ENCODE measurements around the gene KRTAP10-12. TPM values are rescaled to one million over a fixed set of nuclear protein-coding genes. Genes with fewer than 3 reads are reported as not detected.

Gene KRTAP10-12
- total RNA-seq, 1 experiment from 2014 or later = not detected

GRCh38 chr21:44706706-44707581 lies 10.0 kb downstream of the KRTAP10-12 start:
- intact Hi-C loops (cut with micrococcal nuclease) = no loop called here
- Mint-ChIP-seq H3K9me3 (ENCODE audit: unreplicated experiment) (no peaks in the 10 kb centered on the region), H3K27ac (ENCODE audit: low read depth, unreplicated experiment) (no peak overlapping the region), H3K4me1 (ENCODE audit: insufficient read depth, unreplicated experiment) (no peaks in the 10 kb centered on the region), H3K27me3 (ENCODE audit: insufficient read depth, unreplicated experiment) (peaks cover 62% of the 10 kb centered on the region), H3K36me3 (ENCODE audit: insufficient read depth, unreplicated experiment) (no peaks in the 10 kb centered on the region), H3K4me3 (ENCODE audit: unreplicated experiment) (no peak overlapping the region)
- TF ChIP-seq CTCF (IDR thresholded peaks at IDR 0.05; ENCODE audit: unreplicated experiment) = no peak
- DNase-seq (ENCODE audit: unreplicated experiment) = no peak
- ChIA-PET POLR2A (no interaction called here), CTCF (interaction anchor here (0.5 to 1.2 kb wide), 2 partner anchors 12 to 285 kb away, joined by 3 to 4 read pairs; no protein-coding TSS in a partner anchor)
- no TSS peak for BruUV-seq (replicated peaks)

GRCh38 chr21:44708213-44708865 lies 11.4 kb downstream of the KRTAP10-12 start:
- H3K27ac Mint-ChIP-seq (ENCODE audit: low read depth, unreplicated experiment) = no peak overlapping the region
- no peak for TF ChIP-seq CTCF (IDR thresholded peaks at IDR 0.05; ENCODE audit: unreplicated experiment)
- POLR2A ChIA-PET = no interaction called here
- intact Hi-C loops (cut with micrococcal nuclease) = no loop called here
- H3K4me1 Mint-ChIP-seq (ENCODE audit: insufficient read depth, unreplicated experiment) = no peaks in the 10 kb centered on the region
- no peak for DNase-seq (ENCODE audit: unreplicated experiment)
- no peaks in the 10 kb centered on the region for H3K36me3 Mint-ChIP-seq (ENCODE audit: insufficient read depth, unreplicated experiment)
- H3K9me3 Mint-ChIP-seq (ENCODE audit: unreplicated experiment) = no peaks in the 10 kb centered on the region
- peaks cover 61% of the 10 kb centered on the region for H3K27me3 Mint-ChIP-seq (ENCODE audit: insufficient read depth, unreplicated experiment)
- peak overlapping the region; percentile 30 for H3K4me3 Mint-ChIP-seq (ENCODE audit: unreplicated experiment)
- BruUV-seq (replicated peaks) = no TSS peak
- CTCF ChIA-PET = interaction anchor here (0.6 to 1.4 kb wide), 3 partner anchors 53 to 811 kb away, joined by 3 read pairs; no protein-coding TSS in a partner anchor

GRCh38 chr21:44708866-44709425 lies 12.0 kb downstream of the KRTAP10-12 start:
- CTCF ChIA-PET = interaction anchor here (0.9 to 1.4 kb wide), 2 partner anchors 52 to 191 kb away, joined by 3 read pairs; no protein-coding TSS in a partner anchor
- DNase-seq (ENCODE audit: unreplicated experiment) = no peak
- TF ChIP-seq CTCF (IDR thresholded peaks at IDR 0.05; ENCODE audit: unreplicated experiment) = no peak
- POLR2A ChIA-PET = no interaction called here
- BruUV-seq (replicated peaks) = no TSS peak
- H3K27me3 Mint-ChIP-seq (ENCODE audit: insufficient read depth, unreplicated experiment) = peaks cover 66% of the 10 kb centered on the region
- H3K4me1 Mint-ChIP-seq (ENCODE audit: insufficient read depth, unreplicated experiment) = no peaks in the 10 kb centered on the region
- no peak overlapping the region for H3K27ac Mint-ChIP-seq (ENCODE audit: low read depth, unreplicated experiment)
- no peaks in the 10 kb centered on the region for H3K36me3 Mint-ChIP-seq (ENCODE audit: insufficient read depth, unreplicated experiment)
- intact Hi-C loops (cut with micrococcal nuclease) = no loop called here
- H3K4me3 Mint-ChIP-seq (ENCODE audit: unreplicated experiment) = peak overlapping the region; percentile 30
- no peaks in the 10 kb centered on the region for H3K9me3 Mint-ChIP-seq (ENCODE audit: unreplicated experiment)

All from MCF 10A (cell line).